Measurements from ENCODE around the gene FAM83D.
"Not testable (repeated sequence)": the region's sequence is repeated elsewhere in the genome, so short reads cannot be mapped to it uniquely, and the experiment has no call there.

The FAM83D gene

DNA sequence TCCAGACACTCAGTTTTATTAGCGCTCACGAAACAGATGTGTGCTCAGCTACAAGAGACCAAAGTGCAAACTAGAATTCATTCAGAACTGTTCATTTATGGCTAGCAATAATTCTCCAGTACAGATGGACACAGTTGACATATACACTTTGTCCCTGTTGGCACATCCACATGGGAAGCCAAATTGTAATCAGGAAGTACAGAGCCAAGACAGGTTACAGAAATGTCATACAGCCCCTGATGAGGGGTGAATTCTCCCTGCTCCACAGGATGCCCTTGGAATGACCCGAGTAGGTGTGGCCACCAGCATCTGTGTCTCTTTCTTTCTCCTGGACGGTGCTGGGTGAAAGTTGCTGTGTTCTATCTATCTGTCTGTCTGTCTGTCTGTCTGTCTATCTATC, 43.5 kb downstream of the FAM83D start:
- DNase-seq: no peak

DNA sequence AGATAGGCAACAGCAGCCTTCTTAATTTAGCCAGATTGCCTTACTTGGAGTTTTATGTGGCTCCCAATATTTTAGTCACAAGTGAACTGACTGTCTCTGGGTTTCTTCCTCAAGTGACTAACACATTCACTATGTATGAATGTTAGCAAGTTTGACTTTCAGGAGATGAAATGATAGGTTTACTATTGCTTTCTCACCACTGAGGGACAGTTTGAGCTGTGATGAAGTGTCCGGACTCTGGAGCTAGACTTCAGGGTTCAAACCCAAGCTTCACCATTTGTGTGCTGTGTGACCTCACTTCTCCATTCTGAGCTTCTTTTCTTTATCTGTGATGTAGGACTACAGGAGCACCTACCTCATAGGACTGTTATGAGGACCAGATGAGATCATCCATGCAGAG, 44.1 kb downstream of the FAM83D start:
- no peak for DNase-seq

DNA sequence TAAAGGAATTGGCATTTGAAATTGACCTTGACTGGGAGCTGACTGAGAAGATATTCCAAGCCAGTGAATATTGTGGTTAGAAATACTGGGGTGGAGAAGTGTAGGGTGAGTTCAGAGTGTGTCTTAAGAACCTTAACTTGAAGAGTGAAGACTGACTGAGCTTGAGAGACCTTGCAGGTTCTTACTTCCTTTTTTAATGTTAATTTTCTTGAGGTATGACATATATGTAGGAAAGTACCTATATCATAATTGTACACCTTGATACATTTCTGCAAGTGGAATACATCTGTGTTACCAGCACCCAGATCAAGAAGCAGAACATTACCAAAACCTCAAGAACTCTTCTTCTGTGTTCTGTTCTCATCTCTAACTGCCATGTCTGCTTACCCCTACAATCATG, 46.9 kb downstream of the FAM83D start:
- DNase-seq: no peak

DNA sequence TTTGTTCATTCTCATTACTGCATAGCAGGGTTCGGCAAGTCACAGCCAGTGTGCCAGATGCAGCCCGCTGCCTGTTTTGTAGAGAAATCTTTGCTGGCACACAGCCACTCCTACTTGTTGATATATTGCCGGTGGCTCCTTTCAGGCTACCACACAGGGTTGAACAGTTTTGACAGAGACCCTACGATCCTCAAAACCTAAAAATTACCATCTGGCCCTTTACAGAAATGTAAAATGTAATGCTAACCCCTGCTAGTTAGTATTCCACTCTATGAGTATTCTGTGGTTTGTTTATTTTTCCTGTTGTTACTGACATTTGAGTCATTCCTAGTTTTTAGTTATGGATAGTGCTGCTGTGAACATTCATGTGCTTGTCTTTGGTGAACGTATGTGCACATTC, 47.4 kb downstream of the FAM83D start:
- DNase-seq: no peak

DNA sequence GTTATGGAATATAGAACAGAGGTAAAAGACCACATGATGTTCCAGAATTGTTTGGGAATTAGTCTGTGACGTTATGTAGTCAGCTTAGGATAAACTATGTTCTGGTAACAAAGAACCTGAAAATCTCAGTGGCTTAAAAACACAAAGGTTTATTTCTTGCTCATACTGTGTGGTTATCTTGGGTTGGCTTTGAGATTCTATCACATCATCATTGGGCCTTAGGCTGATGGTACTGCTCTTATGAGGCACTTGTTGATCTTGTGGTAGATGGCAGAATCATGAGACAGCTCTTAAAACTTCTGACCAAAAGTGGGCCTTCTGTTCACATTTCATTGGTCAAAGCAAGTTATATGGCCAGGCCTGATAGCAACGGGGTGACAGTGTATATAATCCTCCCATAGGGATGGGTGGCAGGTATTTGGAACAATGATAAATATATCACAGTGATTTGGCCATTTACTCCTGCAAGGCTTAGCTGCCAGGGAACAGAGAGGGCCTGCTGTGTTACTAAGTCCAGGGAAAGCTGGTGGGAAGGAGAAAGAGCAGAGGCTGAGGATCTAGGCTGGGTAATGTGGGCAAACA, 49.4 kb downstream of the FAM83D start:
- no peak for DNase-seq

DNA sequence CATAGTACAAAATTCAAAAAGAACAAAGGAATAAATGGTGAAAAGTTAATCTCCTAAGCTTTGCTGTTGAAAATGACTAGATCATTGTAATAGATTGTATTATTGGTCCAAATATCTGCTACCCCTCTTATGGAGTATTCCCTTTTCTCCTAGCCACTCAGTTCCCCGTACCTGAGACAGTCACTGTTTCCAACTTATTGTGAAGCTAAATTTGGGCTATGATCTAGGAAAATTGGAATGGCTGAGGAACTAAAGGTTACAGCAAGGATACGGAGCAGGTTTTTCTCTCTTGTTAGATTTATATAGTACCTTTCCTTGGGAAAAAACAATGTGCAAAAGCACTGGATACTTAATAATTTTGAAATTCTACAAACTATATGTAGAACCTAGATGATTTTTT, 53.2 kb downstream of the FAM83D start:
- no peak for DNase-seq

DNA sequence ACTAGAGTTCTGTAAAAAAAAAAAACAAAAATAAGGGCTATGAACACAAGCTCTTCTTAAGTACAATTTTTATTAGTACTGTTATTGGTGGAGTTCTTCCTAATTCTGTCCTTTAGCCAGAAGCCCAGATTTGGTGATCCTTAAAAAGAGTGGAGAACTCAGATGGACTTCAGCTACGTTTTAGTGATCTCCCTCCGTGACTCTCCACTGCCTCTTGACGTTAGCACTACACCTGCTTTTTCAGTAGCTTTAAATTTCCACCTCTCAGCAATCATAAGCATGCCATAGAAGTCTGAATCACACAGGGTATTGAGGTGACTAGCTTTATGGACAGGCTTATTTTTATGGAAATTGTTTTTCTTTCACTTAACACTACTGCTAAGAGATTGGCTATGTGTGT, 53.6 kb downstream of the FAM83D start:
- DNase-seq: no peak

DNA sequence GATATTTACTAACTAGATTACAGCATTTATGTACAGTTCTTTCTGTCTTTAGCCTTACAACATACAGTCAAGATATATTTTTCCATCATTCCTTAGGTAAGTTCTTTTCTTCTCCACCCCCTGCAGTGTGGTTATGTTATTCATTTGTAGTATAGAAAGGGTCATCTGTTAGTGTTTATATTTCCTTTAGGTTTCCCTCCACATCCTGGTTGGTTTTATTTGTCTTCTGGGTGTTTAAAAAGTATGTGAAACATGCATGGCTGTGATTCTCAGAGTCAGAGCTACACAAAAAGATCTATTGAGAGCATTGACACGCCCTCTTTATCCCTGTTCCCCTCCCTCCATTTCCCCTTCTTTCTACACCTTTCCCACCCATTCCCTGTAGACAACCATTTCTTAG, 56.1 kb downstream of the FAM83D start:
- DNase-seq: no peak

DNA sequence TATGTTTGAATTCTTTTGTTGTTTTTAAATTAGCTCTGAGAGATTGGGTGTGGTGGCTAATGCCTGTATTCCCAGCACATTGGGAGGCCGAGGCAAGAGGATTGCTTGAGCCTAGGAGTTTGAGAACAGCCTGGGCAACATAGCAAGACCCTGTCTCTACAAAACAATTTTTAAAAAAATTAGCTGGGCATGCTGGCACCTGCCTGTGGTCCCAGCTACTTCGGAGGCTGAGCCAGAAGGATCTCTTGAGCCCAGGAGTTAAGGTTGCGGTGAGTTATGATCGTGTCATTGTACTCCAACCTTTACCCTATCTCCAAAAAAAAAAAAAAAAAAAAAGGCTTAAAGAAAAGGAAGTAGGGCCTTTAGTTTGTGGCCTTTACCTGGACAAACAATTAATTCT, 58.8 kb downstream of the FAM83D start:
- DNase-seq: no peak

DNA sequence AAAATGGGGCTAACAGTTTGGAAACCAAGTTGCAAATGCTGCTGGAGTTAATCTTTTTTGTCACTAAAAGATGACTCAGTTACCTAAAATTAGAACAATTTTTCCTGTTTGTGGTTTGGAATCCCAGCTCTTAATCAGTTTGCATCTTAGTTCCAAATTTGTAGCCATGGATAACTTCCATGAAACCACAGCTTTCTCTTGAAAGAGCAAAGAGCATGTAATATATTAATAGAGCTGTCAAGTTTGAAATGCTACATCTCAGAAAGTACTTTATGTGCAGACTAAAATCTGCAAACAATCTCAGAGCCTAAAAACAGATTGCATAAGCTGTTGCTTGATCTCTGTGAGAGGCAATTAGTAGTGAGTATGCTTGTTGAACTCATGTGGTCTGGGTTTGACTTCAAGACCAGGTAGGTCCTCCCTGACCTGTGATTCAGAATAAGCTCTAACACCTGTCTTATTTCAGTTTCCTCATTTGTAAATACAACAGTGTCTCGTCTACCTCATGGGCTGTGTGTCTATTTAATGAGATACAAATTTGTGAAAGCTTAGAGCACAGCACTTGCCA, 59.5 kb downstream of the FAM83D start:
- no peak for DNase-seq

DNA sequence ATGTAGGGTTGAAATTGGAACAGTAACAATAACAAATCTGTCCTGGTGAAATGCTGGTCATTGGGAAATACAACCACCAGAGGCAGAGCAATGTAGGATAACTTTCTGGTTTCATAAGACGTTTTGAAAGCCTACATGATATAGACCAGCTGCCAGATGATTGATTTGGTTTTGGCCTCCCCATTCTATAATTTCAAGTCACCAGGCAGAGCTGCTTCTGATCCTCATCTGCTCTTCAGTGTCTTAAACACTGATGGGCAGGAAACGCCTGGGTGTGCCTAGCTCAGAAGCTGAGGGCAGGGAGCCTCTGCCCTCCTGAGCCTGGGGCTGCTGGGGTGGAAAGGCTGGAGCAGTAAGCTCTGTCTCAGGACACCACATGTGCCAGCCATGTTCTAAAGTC, 60.4 kb downstream of the FAM83D start:
- no peak for DNase-seq

DNA sequence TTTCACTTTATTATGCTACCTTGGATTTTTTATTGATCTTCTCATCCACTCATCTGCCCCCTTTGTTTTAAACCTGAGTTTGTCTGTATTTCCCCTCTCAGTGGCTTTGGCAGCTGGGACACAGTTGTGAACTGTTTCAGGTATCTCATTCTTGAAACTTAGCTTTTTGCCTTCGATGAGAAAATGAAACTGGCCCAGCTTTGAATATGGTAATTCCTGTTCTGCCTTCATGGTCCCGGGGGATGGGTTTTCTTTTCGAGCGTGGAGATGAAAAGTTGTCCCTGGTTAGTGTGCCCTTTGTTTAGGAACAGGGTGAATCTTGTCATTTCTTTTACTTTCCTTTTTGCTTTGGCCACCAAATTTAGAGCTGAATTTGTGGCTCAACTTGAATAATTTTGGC, 61.6 kb downstream of the FAM83D start:
- DNase-seq: no peak

DNA sequence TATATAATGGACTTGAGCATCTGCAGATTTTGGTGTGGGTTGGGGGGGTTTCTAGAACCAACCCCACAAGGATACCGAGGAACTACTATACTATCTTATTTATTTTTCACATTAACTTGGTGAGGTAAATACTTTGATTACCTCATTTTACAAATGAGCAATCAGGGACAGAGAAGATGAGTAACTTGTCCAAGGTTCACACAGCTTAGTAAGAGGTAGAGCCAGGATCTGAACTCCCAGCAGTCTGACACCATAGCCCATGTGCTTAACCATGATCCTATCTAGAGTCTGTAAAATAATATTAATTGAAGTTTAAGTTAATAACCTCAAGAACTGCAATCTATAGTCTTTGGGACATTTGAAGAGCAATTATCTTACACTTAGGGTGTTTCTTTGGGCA, 64.5 kb downstream of the FAM83D start:
- DNase-seq: no peak

DNA sequence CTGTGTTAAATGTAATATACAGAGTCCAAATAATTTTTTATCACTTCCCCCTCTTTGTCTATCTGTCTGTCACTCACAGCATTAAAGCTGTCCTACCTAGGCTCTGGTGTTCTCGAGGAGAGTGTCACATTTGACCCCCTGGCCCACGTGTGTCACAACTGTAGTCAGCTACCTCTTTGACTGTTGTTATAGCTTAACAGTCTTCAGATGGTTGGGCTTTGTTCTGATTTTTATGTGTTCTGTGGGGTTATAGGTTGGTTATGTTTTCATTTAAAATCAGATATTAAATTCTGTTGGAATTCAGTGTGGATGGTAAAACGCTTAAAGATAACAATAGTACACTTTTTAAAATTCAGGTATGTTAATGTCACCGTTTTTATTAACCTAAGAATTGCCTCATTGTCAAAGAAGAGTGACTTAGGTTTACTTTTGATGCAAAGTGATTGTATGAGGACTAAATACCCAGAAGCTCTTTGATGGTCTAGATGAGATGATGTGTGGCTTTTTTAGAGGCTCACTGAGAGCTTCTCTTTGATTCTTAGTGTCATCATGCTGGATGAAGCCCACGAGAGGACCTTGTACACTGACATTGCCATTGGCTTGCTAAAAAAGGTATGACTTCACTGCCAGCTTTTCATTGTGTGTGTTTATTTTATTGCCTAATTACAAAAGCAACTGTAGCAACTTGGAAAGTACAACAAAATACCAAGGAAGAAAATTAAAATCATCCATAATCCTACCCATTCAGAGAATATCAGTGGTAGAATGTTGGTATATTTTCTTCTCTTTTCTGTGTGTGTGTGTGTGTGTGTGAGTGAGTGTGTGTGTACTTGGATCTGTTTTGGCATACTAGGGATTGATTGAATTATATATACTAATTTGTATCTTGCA, 65.8 kb downstream of the FAM83D start:
- no peak for DNase-seq

DNA sequence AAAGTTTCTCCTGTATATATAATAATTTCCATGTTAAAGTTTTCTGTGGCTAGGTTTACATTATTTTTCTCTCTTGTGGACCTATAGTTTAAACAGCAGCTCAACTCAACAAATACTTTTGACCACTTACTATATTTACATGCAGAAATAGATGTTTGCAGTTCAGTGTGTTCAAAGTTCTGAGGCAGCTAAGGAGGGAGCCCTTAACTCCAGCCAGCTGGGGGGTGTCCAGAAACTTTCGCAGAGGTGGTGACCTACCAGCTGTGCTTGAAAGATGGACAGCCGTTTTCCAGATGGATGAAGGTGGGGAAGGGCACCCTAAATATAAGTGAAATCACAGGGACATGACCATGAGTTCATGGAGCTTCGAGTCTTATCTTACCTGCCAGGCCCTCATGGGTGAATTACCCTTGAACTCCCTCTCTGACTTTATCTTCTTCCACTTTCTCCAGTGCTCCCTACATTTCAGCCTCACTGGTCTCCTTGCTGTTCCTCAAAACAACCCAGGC, 69.4 kb downstream of the FAM83D start:
- DNase-seq: no peak

DNA sequence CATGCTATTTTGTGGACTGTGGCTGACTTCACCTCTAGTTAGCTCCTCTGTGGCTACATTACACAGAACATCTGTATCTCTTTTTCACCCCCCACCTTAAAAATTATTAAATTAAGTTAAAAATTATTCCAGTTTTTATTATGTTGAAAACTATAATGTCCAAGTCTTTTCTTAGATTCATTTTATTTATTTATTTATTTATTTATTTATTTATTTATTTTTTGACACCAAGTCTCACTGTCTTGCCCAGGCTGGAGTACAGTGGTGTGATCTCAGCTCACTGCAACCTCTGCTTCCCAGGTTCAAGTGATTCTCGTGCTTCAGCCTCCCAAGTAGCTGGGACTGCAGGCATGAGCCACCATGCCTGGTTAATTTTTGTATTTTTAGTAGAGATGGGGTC, 70.6 kb downstream of the FAM83D start:
- DNase-seq: not testable (repeated sequence)

DNA sequence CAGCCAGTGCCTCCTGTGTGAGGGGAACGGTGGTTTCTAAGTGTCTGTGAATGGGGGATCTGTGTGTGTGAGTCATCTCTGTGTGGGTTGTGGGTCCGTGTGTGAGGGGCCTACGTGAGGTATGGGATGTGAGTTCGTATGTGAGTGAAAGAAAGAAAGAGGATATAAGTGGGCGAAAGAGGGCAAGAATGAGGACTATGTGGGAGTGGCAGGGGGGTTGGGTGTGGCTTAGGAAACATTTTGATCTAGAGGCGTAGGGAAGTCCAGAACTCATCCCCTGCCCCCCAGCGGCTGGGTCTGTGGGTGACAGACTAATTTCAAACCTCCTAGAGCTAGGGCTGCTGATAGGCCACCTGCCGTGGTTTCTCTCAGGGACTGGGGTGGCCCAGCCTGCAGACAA, 71.4 kb downstream of the FAM83D start:
- DNase-seq: no peak

DNA sequence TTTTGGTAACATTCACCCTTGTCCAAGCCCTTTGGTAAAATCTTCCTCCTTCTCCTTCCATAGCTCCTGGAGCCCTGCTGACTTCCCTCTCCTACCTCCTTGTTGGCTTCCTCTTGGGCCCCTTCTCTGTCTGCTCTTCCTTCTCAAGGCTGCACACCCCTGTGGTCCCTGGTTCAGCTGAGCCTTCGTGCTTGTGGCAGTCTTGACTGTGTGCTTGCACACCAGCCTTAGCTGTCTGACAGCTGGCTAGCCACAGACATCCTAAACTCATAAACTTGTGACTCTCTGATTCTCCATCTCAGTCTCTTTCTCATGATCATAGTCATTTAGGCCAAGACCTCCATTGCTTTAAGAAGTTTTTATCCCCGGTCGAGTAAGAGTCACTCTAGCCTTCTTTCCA, 73.0 kb downstream of the FAM83D start:
- no peak for DNase-seq

DNA sequence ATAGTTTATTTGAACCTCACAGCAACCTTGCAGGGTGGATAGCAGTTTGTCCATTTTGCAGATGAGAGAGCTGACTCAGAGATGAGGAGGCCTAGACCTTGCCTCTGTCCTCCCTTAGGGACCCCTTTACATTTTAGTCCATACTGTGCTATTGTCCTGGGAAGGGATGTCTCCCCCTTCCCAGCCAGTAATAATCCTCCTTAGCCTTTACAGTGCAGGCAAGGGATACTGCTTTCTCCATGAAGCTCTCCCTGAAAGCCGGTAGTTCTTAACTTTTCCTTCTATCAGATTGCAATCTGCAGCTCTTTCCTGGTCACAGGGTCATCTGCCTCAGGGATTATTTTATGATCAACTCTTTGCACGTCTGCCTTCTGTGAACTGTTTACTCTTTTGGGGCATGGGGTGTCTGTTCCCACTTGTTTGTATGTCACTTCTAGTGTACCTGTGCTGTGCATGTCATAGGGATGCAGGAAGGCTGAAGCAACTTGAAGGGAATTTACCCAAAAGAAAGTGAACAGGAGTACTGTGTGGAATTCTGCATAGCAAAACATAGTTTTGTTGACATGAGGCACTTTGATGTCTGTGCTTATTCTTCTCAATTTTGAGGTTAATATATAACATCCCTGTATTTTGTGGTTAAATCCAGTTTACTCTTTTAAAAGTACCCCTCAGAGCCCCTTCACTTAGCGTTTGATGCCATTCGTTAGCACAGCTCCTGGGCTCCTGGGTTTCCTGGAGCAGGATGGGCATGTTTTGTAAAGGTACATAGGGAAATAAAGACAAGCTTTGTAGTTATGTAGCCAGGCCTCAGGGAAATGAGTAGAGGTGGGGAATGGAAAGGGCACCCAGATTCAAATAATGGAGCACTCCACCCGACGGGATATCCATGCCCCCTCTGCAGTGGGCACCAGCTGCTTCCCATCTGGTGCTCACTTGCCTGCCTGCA, 74.0 kb downstream of the FAM83D start:
- DNase-seq: no peak
